ENCODE data around the gene MORN3. TPM values are rescaled to one million over a fixed set of nuclear protein-coding genes. Genes with fewer than 3 reads are reported as not detected.

MORN3 gene, protein sequence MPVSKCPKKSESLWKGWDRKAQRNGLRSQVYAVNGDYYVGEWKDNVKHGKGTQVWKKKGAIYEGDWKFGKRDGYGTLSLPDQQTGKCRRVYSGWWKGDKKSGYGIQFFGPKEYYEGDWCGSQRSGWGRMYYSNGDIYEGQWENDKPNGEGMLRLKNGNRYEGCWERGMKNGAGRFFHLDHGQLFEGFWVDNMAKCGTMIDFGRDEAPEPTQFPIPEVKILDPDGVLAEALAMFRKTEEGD
- total RNA-seq (2022; extraction: Qiagen RNA extraction), result 0.15 to 0.27 TPM (median 0.23 TPM) in 5 replicates

DNA sequence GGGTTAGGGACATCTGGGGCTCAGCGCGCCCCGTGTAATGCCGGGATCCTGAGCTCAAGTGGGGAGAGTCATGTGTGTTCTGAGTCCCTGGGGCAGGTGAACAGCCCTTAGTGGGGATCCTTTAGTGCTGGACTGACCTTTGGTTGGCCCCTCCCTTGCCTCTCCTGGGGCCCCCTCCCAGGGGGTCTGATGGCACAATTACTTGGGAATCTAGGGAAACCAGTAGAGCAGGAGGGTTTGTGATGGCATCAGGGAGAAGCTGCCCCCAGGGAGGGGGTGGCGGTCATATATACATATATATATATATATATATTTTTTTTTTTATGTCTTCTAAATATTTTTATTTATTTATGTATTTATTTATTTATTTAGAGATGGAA lies at the start of gene MORN3:
MORN3 (minus strand) TSS at position 134 of the 380 bp plus-strand sequence. CDS start 171 bp downstream, outside the sequence.

DNA sequence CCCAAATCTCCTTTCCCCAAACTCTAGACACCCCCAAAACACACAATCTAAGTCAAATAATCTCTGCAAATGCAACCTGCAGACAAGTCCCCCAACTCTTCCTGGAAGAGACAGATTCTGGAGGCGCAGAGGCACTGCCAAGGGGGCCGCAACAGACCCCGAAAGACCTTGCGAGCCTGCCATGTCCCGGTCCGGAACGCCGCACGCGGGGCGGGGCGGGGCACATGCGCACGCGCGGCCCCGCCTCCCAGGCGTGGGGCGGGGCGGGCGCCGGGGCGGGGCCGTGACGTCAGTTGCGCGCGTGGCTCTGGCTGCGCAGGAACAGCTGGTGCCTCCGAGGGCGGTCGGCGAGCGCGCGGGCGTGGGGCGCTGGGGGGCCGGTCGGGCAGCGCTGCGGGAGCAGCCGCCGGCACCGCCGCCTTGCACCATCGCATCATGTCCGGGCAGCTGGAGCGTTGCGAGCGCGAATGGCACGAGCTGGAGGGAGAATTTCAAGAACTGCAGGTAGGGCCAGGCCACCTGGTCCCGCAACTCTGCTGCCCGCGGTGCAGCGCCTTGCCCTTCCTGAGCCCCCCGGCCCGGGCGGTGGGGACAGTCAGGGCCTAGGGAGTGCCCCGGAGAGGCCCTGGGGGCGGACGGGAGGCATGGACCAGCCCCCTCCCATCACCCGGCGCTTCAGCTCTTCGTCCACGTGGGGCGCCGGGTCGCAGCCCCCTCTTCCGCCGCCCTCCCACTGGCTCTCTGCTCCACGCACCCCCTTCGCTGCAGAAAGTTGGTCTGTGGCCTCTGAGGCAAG lies 43.2 kb upstream of the MORN3 start, which contains the start of gene TMEM120B:
TMEM120B (plus strand) TSS at position 292 of the 796 bp plus-strand sequence; CDS start at position 436, 144 bp downstream.

DNA sequence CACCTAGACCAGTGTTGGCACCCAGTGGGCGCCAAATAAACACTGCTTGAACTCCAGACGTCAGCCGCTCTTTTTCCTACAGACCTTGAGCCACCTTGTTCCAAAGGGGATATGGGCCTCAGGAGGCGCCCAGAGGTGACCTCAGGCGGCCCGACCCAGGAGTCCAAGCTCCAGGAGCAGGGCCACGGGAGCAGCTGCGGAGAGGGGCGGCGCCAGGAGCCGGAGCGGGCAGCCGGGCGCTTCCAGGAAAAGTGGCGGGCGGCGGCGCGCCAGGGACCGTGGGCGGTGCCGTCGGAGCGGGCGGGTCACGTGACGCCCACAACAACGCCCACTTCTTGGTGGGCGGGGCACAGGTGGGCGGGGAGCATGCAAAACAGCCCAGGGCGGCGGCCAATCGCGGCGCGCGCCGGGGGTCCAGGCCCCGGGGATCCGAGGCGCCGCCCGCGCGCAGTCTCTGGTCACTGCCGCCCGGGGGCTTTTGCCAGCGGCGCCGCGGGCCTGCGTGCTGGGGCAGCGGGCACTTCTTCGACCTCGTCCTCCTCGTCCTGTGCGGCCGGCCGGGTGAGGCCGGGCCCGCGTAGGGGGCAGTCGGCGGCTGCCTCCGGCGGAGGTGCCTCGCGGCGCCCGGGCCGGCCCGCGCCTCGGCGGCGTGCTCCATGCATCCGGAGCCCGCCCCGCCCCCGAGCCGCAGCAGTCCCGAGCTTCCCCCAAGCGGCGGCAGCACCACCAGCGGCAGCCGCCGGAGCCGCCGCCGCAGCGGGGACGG lies 43.2 kb downstream of the MORN3 start, which contains the start of gene ORAI1:
ORAI1 (plus strand) TSS at position 444 of the 766 bp plus-strand sequence.

Other genes starting within 250 kb of the MORN3 start
- 18.4 to 20.3 TPM (median 18.8 TPM) in 5 replicates for gene KDM2B, start 88.6 kb downstream of the MORN3 start, total RNA-seq (2022; extraction: Qiagen RNA extraction)
- 18.7 to 35.5 TPM (median 34.5 TPM) in 5 replicates for gene ORAI1, start 43.1 kb downstream of the MORN3 start, total RNA-seq (2022; extraction: Qiagen RNA extraction)
- 11.7 to 16.9 TPM (median 16.0 TPM) in 5 replicates for gene TMEM120B, start 43.1 kb upstream of the MORN3 start, total RNA-seq (2022; extraction: Qiagen RNA extraction)
- 76.7 to 89.2 TPM (median 85.4 TPM) in 5 replicates for gene RHOF, start 124.0 kb upstream of the MORN3 start, total RNA-seq (2022; extraction: Qiagen RNA extraction)
- 9.7 to 12.6 TPM (median 10.9 TPM) in 5 replicates for gene SETD1B, start 134.4 kb upstream of the MORN3 start, total RNA-seq (2022; extraction: Qiagen RNA extraction)
- gene HPD, start 189.2 kb upstream of the MORN3 start, total RNA-seq (2022; extraction: Qiagen RNA extraction), result 1.5 to 2.2 TPM (median 2.0 TPM) in 5 replicates
- gene PSMD9, start 219.1 kb upstream of the MORN3 start, total RNA-seq (2022; extraction: Qiagen RNA extraction), result 127 to 171 TPM (median 128 TPM) in 5 replicates
- gene CFAP251, start 248.9 kb upstream of the MORN3 start, total RNA-seq (2022; extraction: Qiagen RNA extraction), result 1.1 to 2.2 TPM (median 1.5 TPM) in 5 replicates